Measurements from ENCODE around the gene MFN2.

- no peak for TF ChIP-seq CTCF (IDR thresholded peaks at IDR 0.05)
- no peak for TF ChIP-seq POLR2AphosphoS5 (IDR thresholded peaks at IDR 0.05; ENCODE audit: low read depth, low read length)
- no peak for TF ChIP-seq SIN3A (IDR thresholded peaks at IDR 0.05; ENCODE audit: borderline replicate concordance, insufficient read depth, low read depth, low read length)
These were observed 27.0 kb downstream of the MFN2 start for GRCh38 chr1:12007204-12007603.
